Measurements from ENCODE around the gene PGA5.

- TF ChIP-seq, protein P1, sequence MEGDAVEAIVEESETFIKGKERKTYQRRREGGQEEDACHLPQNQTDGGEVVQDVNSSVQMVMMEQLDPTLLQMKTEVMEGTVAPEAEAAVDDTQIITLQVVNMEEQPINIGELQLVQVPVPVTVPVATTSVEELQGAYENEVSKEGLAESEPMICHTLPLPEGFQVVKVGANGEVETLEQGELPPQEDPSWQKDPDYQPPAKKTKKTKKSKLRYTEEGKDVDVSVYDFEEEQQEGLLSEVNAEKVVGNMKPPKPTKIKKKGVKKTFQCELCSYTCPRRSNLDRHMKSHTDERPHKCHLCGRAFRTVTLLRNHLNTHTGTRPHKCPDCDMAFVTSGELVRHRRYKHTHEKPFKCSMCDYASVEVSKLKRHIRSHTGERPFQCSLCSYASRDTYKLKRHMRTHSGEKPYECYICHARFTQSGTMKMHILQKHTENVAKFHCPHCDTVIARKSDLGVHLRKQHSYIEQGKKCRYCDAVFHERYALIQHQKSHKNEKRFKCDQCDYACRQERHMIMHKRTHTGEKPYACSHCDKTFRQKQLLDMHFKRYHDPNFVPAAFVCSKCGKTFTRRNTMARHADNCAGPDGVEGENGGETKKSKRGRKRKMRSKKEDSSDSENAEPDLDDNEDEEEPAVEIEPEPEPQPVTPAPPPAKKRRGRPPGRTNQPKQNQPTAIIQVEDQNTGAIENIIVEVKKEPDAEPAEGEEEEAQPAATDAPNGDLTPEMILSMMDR (IDR thresholded peaks at IDR 0.05 in 8 of 11, conservative IDR thresholded peaks at IDR 0.05 in 3 of 11): no peak
- no peak for TF ChIP-seq POLR2AphosphoS5 (IDR thresholded peaks at IDR 0.05)
- no peak for TF ChIP-seq POLR2A (IDR thresholded peaks at IDR 0.05)
Observed at GRCh38 chr11:61272731-61273130, 31.8 kb downstream of the PGA5 start.

All from spleen (tissue), 7 donors.